GM21717 (cell line): ENCODE results near the gene PRKAG2.

Experiments used
- ATAC-seq: cut with Tn5 transposase; IDR thresholded peaks from one replicate; pipeline ENCODE4 v1.9.1; 2021; ENCODE audit warnings: mild to moderate bottlenecking, moderate library complexity; ENCODE audit not compliant: unreplicated experiment

PRKAG2 gene

DNA sequence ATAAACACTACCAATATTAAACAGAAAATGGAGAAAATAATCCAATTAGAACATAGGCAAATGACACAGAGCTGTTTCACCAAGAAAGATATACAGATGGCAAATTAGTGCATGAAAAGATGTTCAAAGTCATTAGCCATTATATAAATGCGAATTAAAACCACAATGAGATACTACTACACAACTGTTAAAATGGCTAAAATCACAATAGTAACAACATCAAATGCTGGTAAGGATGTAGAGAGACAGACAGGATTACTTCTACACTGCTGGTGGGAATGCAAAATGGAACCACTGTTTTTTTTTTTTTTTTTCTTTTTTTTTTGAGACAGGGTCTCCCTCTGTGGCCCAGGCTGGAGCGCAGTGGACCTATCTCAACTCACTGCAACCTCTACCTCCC lies 242.3 kb downstream of the PRKAG2 start:
- no peak for ATAC-seq

DNA sequence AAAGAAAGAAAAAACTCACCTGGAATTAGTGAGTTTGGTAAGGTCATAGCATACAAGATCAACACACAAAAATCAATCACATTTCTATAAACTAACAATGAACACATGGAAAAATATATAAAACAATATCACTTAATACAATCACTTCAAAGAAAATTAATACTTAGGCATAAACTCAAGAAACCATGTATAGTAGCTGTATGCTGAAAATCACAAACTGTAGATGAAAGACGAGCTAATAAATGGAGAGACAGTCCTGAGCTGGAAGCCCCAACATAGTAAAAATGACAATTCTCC lies 243.5 kb downstream of the PRKAG2 start:
- no peak for ATAC-seq

- ATAC-seq: peak; percentile 66
These were observed 244.0 kb downstream of the PRKAG2 start for GRCh38 chr7:151632750-151633515.

GRCh38 chr7:151631953-151632749 lies 244.8 kb downstream of the PRKAG2 start:
- peak; percentile 66 for ATAC-seq

- ATAC-seq: peak; percentile 29
These were observed 245.4 kb downstream of the PRKAG2 start for GRCh38 chr7:151631570-151631952.

- ATAC-seq: no peak
These were observed 245.9 kb downstream of the PRKAG2 start for GRCh38 chr7:151630851-151631569.

- no peak for ATAC-seq
These were observed 246.6 kb downstream of the PRKAG2 start for GRCh38 chr7:151630358-151630757.

- ATAC-seq: no peak
These were observed 247.1 kb downstream of the PRKAG2 start for GRCh38 chr7:151629713-151630272.

GRCh38 chr7:151628846-151629604 lies 247.9 kb downstream of the PRKAG2 start:
- no peak for ATAC-seq

- no peak for ATAC-seq
These were observed 250.3 kb downstream of the PRKAG2 start for GRCh38 chr7:151626422-151627115.

- ATAC-seq: no peak
These were observed 251.3 kb downstream of the PRKAG2 start for GRCh38 chr7:151625606-151626005.

DNA sequence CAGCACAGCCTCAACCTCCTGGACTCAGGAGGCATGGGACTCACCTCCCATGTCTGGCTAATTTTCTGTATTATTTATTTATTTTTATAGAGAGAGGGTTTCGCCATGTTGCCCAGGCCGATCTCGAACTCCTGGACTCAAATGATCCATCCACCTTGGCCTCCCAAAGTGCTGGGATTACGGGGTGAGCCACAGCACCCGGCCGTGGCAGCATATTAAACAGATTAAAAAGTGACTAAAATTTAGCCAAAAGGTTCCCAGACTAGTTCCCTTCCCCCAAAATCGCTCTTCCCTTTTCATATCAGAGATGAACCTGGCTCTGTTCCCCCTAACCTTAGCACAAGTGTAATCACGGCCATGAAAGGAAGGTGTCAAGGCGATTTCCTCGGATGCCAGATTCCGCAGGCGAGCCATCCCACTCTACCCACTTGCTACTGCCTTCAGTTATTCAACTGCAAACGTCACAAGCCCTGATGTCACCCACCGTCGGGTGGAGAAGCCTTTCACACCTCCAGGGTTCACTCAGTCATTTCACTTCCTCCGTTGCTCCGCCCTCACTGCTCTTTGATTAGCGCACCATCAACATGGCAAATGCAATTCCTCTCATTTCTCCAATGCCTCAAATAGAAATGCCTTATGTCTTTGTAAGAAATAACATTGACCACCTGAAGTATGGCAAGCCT lies 252.5 kb downstream of the PRKAG2 start:
- ATAC-seq: no peak

- no peak for ATAC-seq
These were observed 253.1 kb downstream of the PRKAG2 start for GRCh38 chr7:151623766-151624165.

DNA sequence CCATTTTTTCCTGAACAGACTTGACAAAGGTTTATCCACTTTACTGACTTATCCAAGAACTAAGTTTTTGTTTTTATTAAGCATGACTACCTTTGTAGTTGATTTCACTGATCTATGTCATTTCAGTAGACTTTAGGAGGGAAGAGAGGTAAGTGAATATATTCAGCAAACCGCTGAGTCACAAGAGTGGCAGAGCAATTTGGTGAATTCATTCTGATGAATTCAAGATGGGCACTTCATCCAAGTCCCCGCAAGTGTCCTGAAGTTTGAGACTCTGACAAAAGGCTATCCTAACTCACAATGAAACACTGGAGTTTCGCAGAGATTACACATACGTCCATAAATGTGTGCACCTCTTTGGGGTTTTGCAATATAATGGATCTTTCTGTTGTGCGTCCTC lies 255.0 kb downstream of the PRKAG2 start:
- ATAC-seq: no peak

DNA sequence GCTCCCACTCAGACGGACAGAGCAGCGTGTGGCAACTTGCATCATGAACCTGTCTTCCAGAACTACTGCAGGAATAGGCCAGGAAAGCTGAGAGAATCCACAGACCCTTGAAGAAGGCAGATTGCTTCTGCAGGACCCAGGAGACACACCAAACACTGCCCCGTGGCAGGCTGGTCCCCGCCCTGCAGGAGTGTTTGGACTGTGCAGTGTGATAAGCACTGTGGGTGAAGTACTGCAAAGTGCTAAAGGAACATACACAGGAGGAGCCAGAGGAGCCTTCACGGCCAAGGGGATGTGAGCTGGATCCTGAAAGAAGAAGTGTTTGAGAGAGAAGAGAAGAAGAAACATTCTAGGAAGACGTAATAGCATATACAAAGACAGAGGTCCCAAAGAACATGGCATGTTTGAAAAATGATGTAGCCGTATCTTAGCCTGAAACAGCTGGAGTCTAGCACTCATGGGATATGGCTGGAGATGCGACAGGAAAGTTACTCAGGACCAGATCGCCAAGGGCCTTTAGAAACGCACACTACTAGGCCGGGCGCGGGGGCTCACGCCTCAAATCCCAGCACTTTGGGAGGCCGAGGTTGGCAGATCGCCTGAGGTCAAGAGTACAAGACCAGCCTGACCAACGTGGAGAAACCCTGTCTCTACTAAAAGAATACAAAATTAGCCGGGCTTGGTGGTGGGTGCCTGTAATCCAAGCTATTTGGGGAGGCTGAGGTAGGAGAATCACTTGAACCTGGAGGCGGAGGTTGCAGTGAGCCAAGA lies 260.3 kb downstream of the PRKAG2 start:
- ATAC-seq: no peak

DNA sequence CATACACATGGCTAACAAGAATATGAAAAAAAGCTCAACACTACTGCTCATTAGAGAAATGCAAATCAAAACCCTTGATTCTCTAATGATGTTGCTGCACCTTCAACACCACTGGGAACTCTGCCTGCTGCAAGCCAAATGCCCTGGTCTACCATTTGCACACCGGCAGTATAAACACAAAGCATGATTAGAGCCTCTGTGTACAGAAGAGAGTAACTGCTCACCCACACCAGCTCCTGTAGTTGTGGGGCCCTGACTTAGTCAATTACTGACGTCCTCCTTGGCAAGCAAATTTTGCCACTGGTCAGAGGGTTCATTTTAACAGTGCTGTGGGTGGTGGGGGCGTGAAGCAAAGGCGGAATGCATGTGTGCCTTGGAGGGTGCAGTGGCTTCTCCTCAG lies 261.1 kb downstream of the PRKAG2 start:
- no peak for ATAC-seq

DNA sequence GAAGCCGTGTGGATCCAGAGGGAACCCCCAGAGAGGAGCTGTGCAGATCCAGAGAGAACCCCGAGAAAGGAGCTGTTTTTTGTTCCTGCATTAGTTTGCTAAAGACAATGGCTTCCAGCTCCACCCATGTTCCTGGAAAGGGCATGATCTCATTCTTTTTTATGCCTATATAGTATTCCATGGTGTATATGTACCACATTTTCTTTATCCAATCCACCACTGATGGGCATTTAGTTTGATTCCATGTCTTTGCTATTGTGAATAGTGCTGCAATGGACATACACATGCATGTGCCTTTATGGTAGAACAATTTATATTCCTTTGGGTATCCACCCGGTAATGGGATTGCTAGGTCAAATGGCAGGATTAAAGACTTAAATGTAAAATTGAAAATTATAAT lies 261.9 kb downstream of the PRKAG2 start:
- ATAC-seq: no peak

DNA sequence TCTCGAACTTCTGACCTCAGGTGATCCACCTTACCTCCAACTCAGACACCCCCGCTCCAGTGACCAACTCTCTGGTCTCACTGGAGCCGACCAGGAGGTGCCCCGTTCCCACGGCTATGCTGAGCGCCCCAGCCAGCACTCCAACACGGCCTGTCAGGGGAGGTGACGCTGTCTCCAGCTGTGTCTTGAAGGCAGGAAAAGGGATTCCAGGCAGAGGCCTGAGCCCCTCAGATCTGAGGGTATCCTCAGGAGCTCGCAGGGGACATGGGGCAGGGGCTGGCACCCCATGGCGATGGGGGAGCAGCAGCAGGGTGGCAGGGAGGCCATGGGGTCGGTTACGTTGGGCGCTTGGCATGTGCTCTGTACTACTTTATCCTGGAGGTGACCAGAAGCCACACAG lies 262.9 kb downstream of the PRKAG2 start:
- no peak for ATAC-seq

- ATAC-seq: no peak
These were observed 265.0 kb downstream of the PRKAG2 start for GRCh38 chr7:151611878-151612277.
